HG02943 (cell line): ENCODE results near the gene HDAC9.
A peak's percentile ranks its signal among the peaks of the same experiment; 100 is the strongest.

Experiments
- ATAC-seq: cut with Tn5 transposase; IDR thresholded peaks from one replicate; pipeline ENCODE4 v1.9.1; 2021; ENCODE audit warnings: mild to moderate bottlenecking, low read depth, moderate library complexity; ENCODE audit not compliant: unreplicated experiment

HDAC9 gene

DNA sequence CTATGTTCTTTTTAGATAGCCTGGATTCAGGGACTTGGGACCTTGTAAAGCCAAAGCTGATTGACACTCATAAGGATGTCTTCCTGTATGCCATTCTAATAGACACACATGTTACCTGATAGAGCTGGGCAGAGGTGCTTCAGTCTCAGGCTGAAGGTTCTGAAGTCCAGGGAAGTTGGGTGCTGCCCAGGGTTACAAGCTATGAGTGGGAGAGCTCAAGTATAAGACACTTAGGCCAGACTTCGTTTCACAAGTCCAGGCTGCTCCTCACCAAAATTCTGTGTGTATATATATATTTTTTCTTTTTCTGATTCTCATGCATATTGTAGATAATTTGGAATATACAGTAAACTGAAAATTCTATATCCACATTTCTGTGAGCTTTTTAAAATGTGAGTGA is 144.2 kb downstream of the HDAC9 start:
- no peak for ATAC-seq

DNA sequence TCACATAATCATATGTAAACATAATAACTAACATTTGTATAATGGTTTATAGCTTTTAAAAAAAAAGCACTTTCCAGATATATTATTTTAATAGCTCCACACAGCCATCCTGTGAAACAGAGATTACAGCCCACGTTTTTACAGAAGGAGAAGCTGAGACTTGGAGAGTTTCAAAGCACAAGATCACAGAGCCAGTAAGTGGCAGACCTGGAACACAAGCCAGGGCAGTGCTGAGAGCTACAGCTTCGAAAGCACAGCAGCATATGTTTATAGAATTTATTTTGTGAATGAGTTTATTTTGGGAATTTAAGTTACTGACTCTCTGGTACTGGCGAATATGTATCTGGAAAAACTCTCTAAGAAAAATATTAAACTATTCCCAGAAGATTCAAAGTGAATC is 149.4 kb downstream of the HDAC9 start:
- ATAC-seq, result no peak

DNA sequence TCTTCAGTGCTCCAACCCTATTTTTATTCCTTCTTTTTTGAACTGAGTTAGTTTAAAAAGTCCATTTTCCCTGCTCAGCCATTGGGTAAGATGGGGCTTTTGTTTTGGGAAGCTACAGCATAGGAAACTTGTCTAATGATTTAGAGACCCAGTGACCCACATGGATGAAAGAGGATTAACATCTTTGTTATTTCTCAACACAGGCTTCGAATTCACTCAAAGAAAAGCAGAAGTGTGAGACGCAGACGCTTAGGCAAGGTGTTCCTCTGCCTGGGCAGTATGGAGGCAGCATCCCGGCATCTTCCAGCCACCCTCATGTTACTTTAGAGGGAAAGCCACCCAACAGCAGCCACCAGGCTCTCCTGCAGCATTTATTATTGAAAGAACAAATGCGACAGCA is 152.0 kb downstream of the HDAC9 start:
- no peak for ATAC-seq

DNA sequence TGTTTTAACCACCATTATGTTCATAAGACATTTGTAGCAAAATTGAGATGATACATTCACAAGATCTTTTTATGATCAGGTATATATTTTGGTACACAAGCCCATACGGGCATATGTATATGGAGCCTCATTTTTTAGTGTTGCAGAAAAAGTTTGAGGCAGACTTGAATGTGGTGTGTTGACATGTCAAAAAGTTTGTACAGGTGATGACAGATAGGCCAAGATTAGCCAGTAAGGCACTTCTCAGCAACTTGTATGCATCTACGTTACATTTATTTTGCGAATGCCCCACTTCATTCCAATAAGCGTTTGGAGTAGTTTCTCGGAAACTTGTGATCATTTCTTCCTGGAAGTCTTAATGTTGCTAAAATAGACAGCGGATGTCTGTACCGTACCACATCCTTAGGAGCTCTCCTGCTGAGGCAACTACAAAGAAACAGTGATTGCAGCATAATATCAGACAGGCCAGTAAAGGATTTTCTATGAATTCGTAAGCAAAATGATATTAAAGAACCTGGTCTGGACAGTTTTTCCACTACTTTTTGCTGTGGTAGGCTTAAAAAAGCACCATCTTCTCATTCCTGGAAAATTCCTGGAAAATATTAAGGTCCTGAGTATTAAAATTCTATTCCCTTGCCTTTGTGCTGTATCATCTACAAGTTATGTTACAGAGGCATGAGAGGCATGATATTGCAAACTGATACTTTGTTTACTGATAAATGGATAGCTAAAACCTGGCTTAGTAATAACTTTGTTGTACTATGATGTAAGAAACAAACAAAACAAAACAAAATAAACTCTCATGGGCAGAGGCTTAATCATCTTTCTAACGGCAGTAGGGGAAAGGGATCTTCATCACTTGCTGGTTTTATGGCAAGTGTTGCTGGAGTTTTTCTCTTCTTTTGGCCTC is 153.6 kb downstream of the HDAC9 start:
- ATAC-seq, result no peak

DNA sequence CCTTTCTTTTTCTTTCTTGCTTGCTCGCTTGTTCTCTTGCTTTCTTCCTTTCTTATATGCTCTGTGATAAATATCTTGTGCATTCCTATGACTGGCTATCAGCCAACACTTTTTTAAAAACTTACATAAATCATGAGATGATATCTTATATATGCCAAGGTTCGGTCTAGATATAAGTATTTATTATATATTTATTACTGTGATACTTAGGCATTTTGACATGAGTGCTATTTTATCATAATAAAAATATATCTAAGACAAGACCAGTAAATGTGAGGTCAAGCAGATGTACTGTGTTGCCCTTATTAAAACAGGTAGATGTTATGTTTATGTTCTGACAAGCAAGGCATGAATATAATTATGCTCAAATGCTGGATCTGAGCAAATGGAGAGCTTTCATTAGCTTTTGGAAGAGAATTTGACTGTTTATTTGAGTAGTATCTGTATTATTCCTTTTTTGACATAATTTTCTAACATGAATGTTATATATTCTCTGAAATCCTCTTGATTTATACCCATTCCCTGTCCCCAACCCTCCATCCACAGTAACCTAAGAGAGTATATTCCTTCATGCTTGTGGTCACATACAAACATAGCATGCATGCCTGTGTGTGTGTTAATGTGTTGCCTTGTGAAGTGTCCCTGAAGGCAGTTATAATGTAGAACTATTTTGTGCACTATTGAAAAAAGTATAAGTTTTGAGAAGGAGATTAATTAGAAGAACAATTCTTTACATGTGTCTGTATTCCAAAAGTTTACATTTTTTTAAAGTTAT is 158.0 kb downstream of the HDAC9 start:
- ATAC-seq, result no peak

DNA sequence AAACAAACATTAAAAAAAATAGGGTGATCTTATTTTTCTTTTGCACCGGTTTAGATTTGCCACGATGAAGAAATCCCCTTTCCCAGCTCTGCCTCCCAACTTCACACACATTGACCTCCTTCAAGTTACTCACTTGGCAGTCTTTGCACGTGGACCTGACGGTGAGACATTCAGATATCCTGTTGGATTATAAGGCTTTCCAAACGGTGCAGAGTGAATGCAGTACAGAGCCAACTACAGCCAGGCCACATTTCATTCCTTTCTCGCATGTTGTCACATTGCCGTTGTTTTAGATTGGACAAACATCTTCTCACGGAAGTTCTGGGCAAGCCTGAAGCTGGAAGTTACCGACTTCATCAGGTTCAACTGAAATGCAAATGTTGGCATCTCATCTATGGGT is 159.2 kb downstream of the HDAC9 start:
- no peak for ATAC-seq

DNA sequence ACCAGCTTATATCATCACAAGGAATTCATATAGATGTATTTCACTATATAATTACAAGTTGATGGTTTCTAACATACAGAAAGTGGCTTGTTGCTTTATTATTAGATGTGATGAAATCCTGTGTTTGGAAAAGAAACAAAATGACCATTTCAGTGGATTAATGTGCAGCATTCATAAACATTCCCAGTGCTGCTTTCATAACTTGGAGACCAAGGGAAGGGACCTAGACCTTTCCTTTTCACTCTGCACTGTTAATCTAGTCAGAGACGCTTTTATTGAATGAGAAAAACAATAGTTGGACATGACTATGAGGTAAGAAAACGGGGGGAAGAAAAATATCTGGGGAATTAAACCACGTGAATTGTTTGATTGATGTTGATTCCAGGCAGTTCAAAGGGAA is 160.0 kb downstream of the HDAC9 start:
- ATAC-seq, result no peak

DNA sequence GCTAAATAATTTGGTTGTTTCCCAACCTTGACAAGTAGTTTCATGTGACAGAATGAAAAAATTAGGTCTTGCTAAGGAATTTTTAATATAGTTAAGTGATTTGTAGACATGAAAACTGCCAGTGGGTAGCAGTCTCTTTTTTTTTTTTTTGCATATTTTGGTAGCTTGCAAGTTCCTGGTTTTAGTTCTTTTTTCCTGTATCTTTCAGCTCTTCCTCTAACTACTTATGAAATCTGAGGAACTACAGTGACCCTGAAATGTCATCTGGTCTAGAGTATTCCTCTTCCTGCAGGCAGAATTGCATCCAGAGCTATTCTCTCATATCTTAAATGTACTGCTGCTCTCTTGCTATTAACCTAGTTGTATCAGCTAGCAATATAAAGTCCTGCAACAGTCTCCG is 160.4 kb downstream of the HDAC9 start:
- no peak for ATAC-seq

DNA sequence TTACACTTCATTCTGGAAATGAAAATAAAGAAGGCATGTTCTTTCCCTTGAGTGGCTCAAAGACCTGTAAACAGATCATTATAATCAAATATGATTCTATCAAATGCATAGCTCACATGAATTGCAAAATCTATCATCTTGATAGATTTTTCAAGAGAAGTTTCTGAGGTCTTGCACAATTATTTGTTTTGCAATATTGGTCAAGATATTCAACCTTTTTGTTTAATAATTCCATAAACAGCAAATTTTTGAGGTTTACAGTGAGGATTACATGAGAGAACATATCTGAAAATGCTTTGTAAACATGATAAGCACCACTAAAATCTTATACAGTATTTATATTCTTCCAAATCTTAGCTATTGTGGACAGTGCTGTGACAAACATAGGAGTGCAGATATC is 160.8 kb downstream of the HDAC9 start:
- no peak for ATAC-seq

DNA sequence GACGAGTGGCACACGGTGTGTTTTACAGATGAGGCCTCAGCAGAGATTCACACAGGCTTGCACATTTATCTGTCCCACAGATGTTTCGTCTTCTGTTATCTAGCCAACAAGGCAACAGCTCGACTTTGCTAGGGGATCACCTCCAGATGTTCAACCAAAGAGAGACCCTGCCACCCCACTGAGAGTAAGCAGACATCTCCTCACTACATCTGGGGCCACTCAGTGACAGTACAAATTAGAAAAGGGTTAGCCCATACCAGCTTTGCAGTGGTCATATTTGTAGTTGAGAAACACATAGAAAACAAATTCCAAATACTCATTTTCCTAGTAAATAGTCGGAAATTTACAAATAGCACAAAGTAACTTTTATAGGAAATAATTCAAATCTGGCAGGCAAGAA is 164.2 kb downstream of the HDAC9 start:
- ATAC-seq, result no peak

DNA sequence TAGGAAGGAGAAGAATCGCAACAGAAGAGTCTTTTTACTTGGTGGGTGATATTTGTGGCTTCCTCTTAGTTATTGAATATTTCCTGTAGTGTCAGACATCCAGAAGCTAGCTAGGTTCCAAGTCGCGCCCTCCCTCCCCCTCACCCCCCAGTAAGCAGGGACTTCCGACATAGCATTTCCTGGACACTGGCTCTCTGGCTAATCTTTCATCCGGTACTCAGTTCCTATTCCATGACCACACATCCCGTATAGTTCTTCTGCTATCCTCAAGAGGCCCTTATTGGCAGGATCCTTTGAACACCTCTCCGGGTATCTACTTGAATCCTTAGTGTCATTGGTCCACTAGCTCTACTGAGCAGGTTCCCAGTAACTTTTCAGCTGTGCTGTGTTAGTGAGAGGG is 167.8 kb downstream of the HDAC9 start:
- ATAC-seq, result no peak

DNA sequence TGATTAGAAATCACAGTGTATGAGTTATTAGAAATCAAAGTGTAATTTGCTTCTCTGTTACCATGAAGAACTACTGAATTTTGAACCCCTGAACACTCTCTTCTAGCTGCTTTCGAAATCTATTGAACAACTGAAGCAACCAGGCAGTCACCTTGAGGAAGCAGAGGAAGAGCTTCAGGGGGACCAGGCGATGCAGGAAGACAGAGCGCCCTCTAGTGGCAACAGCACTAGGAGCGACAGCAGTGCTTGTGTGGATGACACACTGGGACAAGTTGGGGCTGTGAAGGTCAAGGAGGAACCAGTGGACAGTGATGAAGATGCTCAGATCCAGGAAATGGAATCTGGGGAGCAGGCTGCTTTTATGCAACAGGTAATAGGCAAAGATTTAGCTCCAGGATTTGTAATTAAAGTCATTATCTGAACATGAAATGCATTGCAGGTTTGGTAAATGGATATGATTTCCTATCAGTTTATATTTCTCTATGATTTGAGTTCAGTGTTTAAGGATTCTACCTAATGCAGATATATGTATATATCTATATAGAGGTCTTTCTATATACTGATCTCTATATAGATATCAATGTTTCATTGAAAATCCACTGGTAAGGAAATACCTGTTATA is 170.7 kb downstream of the HDAC9 start:
- ATAC-seq, result peak; percentile 94

DNA sequence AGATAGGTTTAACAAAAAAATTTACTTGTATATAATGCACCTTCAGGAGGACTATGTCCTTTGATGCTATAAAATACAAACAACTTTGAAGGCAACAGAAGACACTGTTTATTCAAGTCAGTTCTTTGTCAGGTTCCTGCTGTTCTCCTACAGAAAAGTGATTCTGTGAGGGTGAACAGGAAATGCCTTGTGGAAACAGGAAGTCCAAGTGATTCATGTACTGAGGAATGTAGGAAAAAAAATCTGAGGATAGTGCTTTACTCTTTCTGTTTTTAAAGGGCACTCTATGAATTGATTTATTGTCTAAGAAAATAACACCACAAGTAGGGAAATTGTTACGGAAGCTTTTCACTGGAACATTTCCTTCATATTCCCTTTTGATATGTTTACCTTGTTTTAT is 171.9 kb downstream of the HDAC9 start:
- ATAC-seq, result no peak

DNA sequence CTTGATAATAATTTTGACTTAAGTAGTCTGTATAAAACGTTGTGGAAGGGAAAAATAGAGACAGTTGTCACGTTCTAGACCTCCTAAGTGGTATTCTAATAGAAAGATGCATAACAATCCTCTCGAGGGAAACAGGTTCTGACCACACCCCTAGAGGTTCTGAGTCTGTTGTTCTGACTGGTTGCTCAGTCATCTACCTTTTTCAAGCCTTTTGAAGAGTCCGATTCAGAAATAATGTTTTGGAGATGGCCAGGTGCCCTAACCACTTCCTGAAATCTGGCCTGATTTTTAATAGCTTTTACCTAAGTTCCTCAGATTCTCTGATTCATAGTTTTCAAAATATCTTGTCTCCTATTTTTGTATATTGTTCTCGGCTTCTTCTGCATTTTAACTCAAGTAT is 175.6 kb downstream of the HDAC9 start:
- no peak for ATAC-seq

DNA sequence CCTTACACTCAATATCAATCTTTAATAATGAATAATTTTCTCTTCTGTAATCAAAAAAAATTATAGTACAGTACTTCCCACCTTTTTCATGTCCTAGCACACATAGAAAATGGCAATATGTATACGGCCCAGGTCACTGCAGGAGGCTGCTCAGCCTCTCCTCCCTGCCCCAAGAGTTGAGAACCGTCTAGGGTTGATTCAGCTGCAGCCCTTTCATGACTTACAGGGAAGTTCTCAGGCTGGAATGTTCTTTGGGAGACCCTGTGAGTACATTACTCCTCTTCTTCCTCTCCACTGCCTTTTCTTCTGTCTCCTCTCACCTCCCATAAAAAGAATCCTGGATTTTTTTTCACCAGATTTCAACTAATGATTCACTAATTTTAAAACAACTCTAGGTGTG is 180.0 kb downstream of the HDAC9 start:
- ATAC-seq, result no peak

DNA sequence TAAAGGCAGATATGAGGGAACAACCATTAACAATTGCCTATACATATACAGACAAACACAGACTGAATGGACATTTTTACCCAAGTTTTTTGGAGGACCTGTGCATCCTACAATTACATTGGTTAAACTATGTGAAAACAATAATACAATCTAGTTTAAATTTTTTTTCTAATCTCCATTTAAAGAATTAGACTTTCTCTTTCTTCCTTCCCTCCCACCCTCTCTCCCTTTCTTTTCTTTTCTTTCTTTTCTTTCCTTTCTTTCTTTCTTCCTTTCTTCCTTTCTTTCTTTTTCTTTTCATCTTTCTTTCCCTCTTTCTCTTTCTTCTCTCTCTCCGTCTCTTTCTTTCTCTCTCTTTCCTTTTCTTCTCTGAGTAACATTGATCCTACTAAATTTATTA is 183.7 kb downstream of the HDAC9 start:
- no peak for ATAC-seq

DNA sequence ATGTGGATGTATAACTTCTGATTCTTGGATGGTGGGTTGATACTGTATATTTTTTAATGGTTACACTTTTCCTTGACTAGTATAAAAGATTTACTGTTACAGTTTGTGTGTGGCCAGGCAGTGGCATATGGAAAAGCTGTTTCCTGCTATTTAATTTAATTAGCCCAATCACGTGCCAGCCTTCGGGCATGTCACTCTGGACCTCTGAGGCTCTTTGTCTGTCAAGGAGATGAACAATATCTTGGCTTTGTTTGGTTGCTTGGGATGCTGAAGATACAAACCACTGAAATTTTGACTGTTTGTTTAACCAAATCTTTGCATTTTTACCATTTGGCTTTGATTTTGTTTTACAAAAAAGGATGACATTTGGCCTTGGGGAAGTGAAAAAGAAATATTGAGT is 185.0 kb downstream of the HDAC9 start:
- ATAC-seq, result no peak

DNA sequence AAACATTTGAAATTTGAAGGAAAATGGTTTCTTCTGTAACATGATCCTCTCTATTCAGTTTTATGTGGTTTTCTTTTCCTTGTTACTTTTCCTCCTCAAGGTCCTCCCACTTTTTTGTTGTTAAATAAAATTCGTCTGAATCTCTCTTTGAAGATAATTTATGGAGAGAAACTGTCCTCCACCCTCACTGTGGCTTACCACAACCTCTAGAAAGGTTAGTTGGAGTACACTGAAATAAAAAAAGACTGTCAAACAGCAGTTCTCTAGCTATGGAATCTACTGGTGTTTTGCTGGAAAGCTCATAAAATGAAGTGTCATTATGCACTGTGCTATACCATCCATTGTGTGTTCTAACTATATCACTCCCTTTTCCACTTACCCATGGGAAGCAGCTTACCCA is 189.4 kb downstream of the HDAC9 start:
- no peak for ATAC-seq

DNA sequence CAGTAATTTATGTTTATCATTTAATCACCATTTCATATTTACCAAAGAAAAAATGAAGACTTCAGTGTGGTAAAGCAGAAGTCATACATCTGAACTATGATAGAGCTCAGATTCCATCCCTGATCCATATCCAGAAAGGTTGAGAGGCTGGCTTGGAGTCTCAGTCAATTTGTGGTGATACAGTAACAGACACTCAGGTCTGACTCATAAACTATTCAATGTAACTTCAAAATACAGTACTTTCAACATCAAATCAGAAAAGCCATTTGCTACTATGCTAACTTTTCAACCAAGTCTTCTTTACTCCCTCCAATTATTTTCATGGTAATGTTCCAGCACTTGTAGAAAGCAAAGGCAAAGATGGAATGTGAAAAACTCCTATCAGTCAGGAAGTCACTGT is 190.4 kb downstream of the HDAC9 start:
- ATAC-seq, result no peak

DNA sequence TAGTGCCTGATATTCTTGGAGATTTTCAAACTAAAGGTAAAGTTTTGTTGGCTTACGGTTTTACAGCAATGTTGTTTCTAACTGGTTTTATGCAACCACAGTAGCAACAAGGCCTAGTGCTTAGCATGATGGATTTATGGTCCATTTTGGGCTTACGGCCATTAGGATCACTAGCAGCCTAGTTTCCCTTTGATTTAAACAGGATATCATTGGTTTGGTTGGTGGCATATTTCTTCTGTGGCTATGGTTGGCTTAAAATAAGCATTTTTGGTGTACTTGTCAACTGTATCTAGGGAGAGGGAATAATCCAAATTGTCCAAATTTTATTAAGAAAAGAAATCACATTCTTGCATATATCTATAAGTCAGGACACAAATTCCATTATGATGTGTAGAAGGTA is 194.0 kb downstream of the HDAC9 start:
- ATAC-seq, result no peak

DNA sequence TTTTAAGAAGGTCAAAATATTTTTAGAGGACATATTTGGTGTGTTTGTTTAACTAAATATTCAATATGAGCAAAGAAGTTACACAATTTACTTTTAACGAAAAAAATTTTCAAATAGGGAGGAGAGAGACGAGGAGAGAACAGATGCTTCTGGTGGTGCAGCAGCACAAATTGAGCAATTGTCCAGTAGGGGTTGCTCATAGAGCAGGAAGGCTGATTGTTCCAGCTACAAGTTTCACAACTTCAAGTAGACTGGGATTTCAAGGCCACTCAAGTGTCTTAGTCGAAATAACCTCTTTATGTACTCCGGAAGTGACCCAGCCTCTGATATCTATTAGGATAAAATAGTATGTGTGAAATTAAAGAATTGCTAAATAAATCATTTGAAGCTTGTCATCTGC is 197.9 kb downstream of the HDAC9 start:
- ATAC-seq, result no peak
